Mesendoderm (in vitro differentiated cells): ENCODE data around the gene POLR2C.

Experiments
- DNase-seq: peaks from one replicate; pipeline ENCODE4 v3.0.0; 2013
- H2AK5ac ChIP-seq: 2 replicates; pipeline ENCODE4 v1.6.1; 2013; ENCODE audit warnings: low read length, inconsistent platforms
- H2BK120ac ChIP-seq: 2 replicates; pipeline ENCODE4 v1.6.1; 2013; ENCODE audit warnings: low read depth, mild to moderate bottlenecking, low read length, moderate library complexity, mixed read lengths
- H2BK15ac ChIP-seq: replicated peaks from 2 replicates; pipeline ENCODE4 v1.6.1; 2013; ENCODE audit warnings: low read depth, mild to moderate bottlenecking, moderate library complexity
- H2BK5ac ChIP-seq: 2 replicates; pipeline ENCODE4 v1.6.1; 2013; ENCODE audit warnings: low read length, inconsistent platforms
- H3K18ac ChIP-seq: 2 replicates; pipeline ENCODE4 v1.6.1; 2013; ENCODE audit warnings: mild to moderate bottlenecking, low read length, mixed read lengths
- H3K23ac ChIP-seq: one replicate; pipeline ENCODE4 v1.6.1; 2013; ENCODE audit warnings: low read length
- H3K27ac ChIP-seq: 2 replicates; pipeline ENCODE4 v1.5.1; 2013; ENCODE audit warnings: low read depth, mild to moderate bottlenecking, inconsistent platforms, low read length, moderate library complexity
- H3K27me3 ChIP-seq: 2 replicates; pipeline ENCODE4 v1.6.1; 2013; ENCODE audit warnings: low read length, control low read depth, mild to moderate bottlenecking, inconsistent platforms; ENCODE audit not compliant: insufficient read depth, poor library complexity
- H3K36me3 ChIP-seq: 2 replicates; pipeline ENCODE4 v1.6.1; 2013; ENCODE audit warnings: low read length, inconsistent platforms; ENCODE audit not compliant: control insufficient read depth, insufficient read depth
- H3K4ac ChIP-seq: one replicate; pipeline ENCODE4 v1.6.1; 2013; ENCODE audit warnings: low read depth, mild to moderate bottlenecking, low read length, moderate library complexity
- H3K4me1 ChIP-seq: 2 replicates; pipeline ENCODE4 v1.6.1; 2013; ENCODE audit warnings: low read depth, low read length, inconsistent platforms; ENCODE audit not compliant: control insufficient read depth
- H3K4me2 ChIP-seq: 2 replicates; pipeline ENCODE4 v1.6.1; 2013; ENCODE audit warnings: low read length
- H3K4me3 ChIP-seq: 2 replicates; pipeline ENCODE4 v1.5.1; 2013; ENCODE audit warnings: mild to moderate bottlenecking, low read length
- H3K56ac ChIP-seq: one replicate; pipeline ENCODE4 v1.6.1; 2013; ENCODE audit warnings: low read length
- H3K79me1 ChIP-seq: 2 replicates; pipeline ENCODE4 v1.6.1; 2013; ENCODE audit warnings: low read length, inconsistent platforms
- H3K79me2 ChIP-seq: 2 replicates; pipeline ENCODE4 v1.6.1; 2013; ENCODE audit warnings: mild to moderate bottlenecking, low read length; ENCODE audit not compliant: control insufficient read depth, insufficient read depth
- H3K9ac ChIP-seq: 2 replicates; pipeline ENCODE4 v1.6.1; 2013; ENCODE audit warnings: low read length, inconsistent platforms
- H4K5ac ChIP-seq: one replicate; pipeline ENCODE4 v1.6.1; 2013; ENCODE audit warnings: low read length
- H4K8ac ChIP-seq: one replicate; pipeline ENCODE4 v1.6.1; 2013; ENCODE audit warnings: low read depth, mild to moderate bottlenecking, control low read depth, low read length, moderate library complexity
- WGBS: extraction: QIAGEN DNeasy Blood & Tissue Kit; methylation state at CpG from one replicate; pipeline ENCODE4 v1.1.7; 2013; ENCODE audit warnings: low lambda C conversion rate, missing lambda C conversion rate; ENCODE audit not compliant: insufficient coverage; ENCODE audit errors: extremely low coverage; 5-methylcytosine and 5-hydroxymethylcytosine counted together

The POLR2C gene

DNA sequence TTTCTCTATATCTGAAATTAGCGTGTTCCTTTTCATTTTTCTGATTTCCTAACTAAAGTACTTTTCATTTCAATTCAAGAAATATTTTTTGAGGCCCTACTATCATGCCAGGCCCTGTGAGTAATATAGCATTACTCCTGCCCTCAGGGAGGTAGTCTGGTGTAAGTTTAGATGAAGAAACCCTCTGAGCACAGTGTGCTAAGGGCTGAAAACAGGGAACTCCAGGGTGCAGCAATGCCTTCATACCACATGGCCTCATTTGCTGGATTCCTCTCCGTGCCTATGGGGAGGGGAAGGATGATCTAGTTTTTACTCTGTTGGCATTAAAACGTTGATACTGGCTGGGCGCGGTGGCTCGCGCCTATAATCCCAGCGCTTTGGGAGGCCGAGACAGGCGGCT lies 10.5 kb upstream of the POLR2C start:
- no peak overlapping the region for H3K4me3 ChIP-seq
- H2BK120ac ChIP-seq, result no peak overlapping the region
- H3K79me1 ChIP-seq, result no peaks in the 10 kb centered on the region
- H3K23ac ChIP-seq, result no peak overlapping the region
- WGBS, result no CpG with 5 or more reads among the region's 10 CpGs
- H3K36me3 ChIP-seq, result peaks cover 2% of the 10 kb centered on the region
- H3K4me1 ChIP-seq, result no peaks in the 10 kb centered on the region
- no peak overlapping the region for H4K5ac ChIP-seq
- H3K27ac ChIP-seq, result no peak overlapping the region
- H4K8ac ChIP-seq, result no peak overlapping the region
- H2BK5ac ChIP-seq, result no peak overlapping the region
- no peak overlapping the region for H3K9ac ChIP-seq
- H3K18ac ChIP-seq, result no peak overlapping the region
- H3K4ac ChIP-seq, result no peak overlapping the region
- no peaks in the 10 kb centered on the region for H3K79me2 ChIP-seq
- no peak overlapping the region for H2AK5ac ChIP-seq
- H2BK15ac ChIP-seq, result no peak overlapping the region
- no peaks in the 10 kb centered on the region for H3K27me3 ChIP-seq
- DNase-seq, result no peak
- H3K56ac ChIP-seq, result no peak overlapping the region
- H3K4me2 ChIP-seq, result no peak overlapping the region

DNA sequence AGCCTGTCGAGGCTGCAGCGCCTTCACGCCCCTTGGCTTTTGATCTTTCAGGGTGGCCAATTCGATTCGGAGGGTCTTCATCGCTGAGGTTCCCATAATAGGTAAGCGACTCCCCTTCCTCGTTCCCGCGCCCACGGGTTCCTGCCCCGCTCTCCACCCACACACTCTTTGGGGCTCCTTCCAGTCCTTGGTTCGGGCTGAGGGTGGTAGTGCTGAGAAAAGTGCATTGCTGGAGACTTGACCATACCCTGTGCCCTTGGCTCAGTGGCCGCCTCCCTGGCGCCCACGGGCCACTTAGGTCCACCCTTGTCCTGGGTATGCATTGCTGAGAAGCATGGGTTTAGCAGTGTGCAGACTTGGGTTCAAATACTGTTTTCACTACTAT lies 491 bp downstream of the POLR2C start:
- Histone ChIP-seq H3K4me1 (no peaks in the 10 kb centered on the region), H2BK5ac (no peak overlapping the region), H3K9ac (peak overlapping the region; percentile 84), H3K27me3 (no peaks in the 10 kb centered on the region), H2AK5ac (no peak overlapping the region), H4K5ac (no peak overlapping the region), H3K18ac (peak overlapping the region; percentile 70), H3K4me3 (peak overlapping the region; percentile 89), H3K36me3 (peaks cover 4% of the 10 kb centered on the region), H2BK120ac (no peak overlapping the region), H4K8ac (no peak overlapping the region), H3K23ac (no peak overlapping the region), H3K79me2 (peaks cover 15% of the 10 kb centered on the region), H3K56ac (peak overlapping the region; percentile 95), H2BK15ac (no peak overlapping the region), H3K79me1 (peaks cover 20% of the 10 kb centered on the region), H3K4ac (peak overlapping the region; percentile 64), H3K4me2 (peak overlapping the region; percentile 49), H3K27ac (no peak overlapping the region)
- DNase-seq, result no peak
- no CpG with 5 or more reads among the region's 16 CpGs for WGBS

DNA sequence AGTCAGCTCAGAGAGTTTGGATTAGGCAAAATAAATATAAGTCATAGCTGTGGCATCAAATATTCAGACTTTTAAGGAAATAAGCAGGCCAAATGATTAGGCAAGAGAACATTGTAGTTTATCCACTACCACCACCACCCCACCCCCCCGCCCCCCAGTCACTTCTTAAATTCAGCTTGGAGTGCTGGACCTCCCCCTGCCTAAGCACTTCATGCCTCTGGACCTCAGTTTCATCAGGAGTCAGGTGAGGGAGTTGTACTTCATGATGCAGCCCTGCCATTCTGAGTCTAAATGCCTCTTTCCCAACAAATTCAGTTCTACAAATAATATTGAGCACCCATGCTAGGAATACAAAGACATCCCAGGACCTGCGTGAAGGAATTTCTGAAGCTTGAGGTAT lies 2.0 kb downstream of the POLR2C start:
- no peak for DNase-seq
- Histone ChIP-seq H3K4me2 (no peak overlapping the region), H2AK5ac (no peak overlapping the region), H3K56ac (no peak overlapping the region), H4K8ac (no peak overlapping the region), H3K9ac (no peak overlapping the region), H3K79me2 (peaks cover 15% of the 10 kb centered on the region), H3K36me3 (peaks cover 15% of the 10 kb centered on the region), H3K4me3 (no peak overlapping the region), H3K27me3 (no peaks in the 10 kb centered on the region), H3K23ac (no peak overlapping the region), H3K4me1 (no peaks in the 10 kb centered on the region), H2BK5ac (no peak overlapping the region), H2BK15ac (no peak overlapping the region), H3K27ac (no peak overlapping the region), H3K4ac (no peak overlapping the region), H4K5ac (no peak overlapping the region), H3K79me1 (peaks cover 20% of the 10 kb centered on the region), H2BK120ac (no peak overlapping the region), H3K18ac (no peak overlapping the region)
- WGBS, result no CpG with 5 or more reads among the region's 2 CpGs

GRCh38 chr16:57468346-57468745 lies 5.9 kb downstream of the POLR2C start:
- Histone ChIP-seq H2BK120ac (no peak overlapping the region), H4K8ac (no peak overlapping the region), H3K4ac (no peak overlapping the region), H3K27ac (no peak overlapping the region), H3K56ac (no peak overlapping the region), H3K79me2 (peaks cover 9% of the 10 kb centered on the region), H2AK5ac (no peak overlapping the region), H3K36me3 (peaks cover 30% of the 10 kb centered on the region), H3K9ac (no peak overlapping the region), H3K79me1 (peaks cover 15% of the 10 kb centered on the region), H3K27me3 (no peaks in the 10 kb centered on the region), H2BK15ac (no peak overlapping the region), H3K18ac (no peak overlapping the region), H3K4me2 (no peak overlapping the region), H3K4me3 (no peak overlapping the region), H2BK5ac (no peak overlapping the region), H4K5ac (no peak overlapping the region), H3K4me1 (peaks cover 7% of the 10 kb centered on the region), H3K23ac (no peak overlapping the region)
- DNase-seq, result no peak
- WGBS, result 100% methylated on average over 1 of the region's 2 CpGs

- DNase-seq, result no peak
- Histone ChIP-seq H3K56ac (no peak overlapping the region), H2BK5ac (no peak overlapping the region), H3K27me3 (no peaks in the 10 kb centered on the region), H2BK15ac (no peak overlapping the region), H3K79me1 (peaks cover 11% of the 10 kb centered on the region), H3K18ac (no peak overlapping the region), H2AK5ac (no peak overlapping the region), H3K23ac (no peak overlapping the region), H3K4me1 (peaks cover 7% of the 10 kb centered on the region), H3K79me2 (peaks cover 2% of the 10 kb centered on the region), H3K4ac (no peak overlapping the region), H4K8ac (no peak overlapping the region), H3K36me3 (peaks cover 31% of the 10 kb centered on the region), H2BK120ac (no peak overlapping the region), H3K27ac (no peak overlapping the region), H3K4me2 (no peak overlapping the region), H4K5ac (no peak overlapping the region), H3K4me3 (no peak overlapping the region), H3K9ac (no peak overlapping the region)
- no CpG with 5 or more reads among the region's 11 CpGs for WGBS
Measured at GRCh38 chr16:57469046-57469445, 6.6 kb downstream of the POLR2C start.

DNA sequence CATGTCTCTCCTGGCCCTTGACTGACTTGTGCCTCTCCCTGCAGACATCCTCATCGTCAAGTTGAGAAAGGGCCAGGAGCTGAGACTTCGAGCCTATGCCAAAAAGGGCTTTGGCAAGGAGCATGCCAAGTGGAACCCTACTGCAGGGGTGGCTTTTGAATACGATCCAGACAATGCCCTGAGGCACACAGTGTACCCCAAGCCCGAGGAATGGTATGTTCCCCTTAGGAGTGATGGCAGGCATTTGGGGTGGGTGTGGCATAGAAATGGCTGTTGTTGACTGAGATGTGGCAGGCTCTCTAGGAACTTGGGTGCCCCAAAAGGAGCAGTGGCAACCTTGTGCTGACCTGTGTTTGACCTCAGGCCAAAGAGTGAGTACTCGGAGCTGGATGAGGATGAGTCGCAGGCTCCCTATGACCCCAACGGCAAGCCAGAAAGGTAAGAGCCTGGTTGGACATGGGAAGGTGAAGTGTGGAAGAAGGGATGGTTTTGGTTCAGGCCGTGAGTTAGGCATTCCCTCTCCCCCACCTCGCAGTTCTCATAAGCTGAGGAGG lies 7.5 kb downstream of the POLR2C start:
- Histone ChIP-seq H2AK5ac (no peak overlapping the region), H2BK5ac (no peak overlapping the region), H3K9ac (no peak overlapping the region), H3K23ac (no peak overlapping the region), H3K36me3 (peaks cover 29% of the 10 kb centered on the region), H3K18ac (no peak overlapping the region), H2BK120ac (no peak overlapping the region), H3K4me3 (no peak overlapping the region), H3K56ac (no peak overlapping the region), H4K5ac (no peak overlapping the region), H3K79me1 (peaks cover 4% of the 10 kb centered on the region), H3K27ac (no peak overlapping the region), H3K4ac (no peak overlapping the region), H3K27me3 (no peaks in the 10 kb centered on the region), H3K4me1 (peaks cover 7% of the 10 kb centered on the region), H2BK15ac (no peak overlapping the region), H3K4me2 (no peak overlapping the region), H3K79me2 (no peaks in the 10 kb centered on the region), H4K8ac (no peak overlapping the region)
- WGBS, result no CpG with 5 or more reads among the region's 9 CpGs
- no peak for DNase-seq
